Ovary (tissue), 3 donors: ENCODE data around the gene NFYC.

Source experiments
- CTCF ChIP-seq, 3 donors: fragments of 450-650 bp in 2 of 3; fragments of 200-600 bp in 1 of 3; IDR thresholded peaks; one replicate each; pipeline versions ENCODE4 v1.5.1 to v1.8.0; 2016 to 2022; ENCODE audit warnings: antibody characterized with exemption in 3 of 3, mild to moderate bottlenecking in 1 of 3
- POLR2A ChIP-seq: fragments of 450-650 bp; IDR thresholded peaks from one replicate; pipeline ENCODE4 v1.6.1; 2017; ENCODE audit warnings: antibody characterized with exemption, mild to moderate bottlenecking, moderate library complexity
- donor health status: DM: no; HTN: no; CAD: no.

DNA sequence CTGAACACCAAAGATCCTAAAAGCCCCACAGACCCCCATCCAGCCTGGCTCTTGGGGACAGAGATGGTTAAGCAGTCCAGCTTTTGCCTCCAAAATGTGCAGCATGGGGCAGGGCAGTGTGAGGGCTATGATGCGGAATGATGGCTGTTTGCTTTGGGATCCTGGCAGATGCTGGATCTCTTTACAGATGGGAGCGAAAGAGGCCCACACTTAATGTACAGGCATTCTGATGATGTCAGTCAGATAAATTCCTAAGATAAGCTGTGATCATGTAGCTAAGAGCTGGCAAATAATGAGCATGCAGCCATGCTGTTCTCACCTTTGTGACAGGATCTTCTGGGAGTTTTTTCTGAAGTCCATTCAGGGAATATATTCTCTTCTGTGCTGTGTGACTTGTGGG is 74.5 kb downstream of the NFYC start:
- no peak for TF ChIP-seq CTCF (IDR thresholded peaks at IDR 0.05)
- no peak for TF ChIP-seq POLR2A
